Measurements from ENCODE around the gene VWA1.

Gene VWA1, protein sequence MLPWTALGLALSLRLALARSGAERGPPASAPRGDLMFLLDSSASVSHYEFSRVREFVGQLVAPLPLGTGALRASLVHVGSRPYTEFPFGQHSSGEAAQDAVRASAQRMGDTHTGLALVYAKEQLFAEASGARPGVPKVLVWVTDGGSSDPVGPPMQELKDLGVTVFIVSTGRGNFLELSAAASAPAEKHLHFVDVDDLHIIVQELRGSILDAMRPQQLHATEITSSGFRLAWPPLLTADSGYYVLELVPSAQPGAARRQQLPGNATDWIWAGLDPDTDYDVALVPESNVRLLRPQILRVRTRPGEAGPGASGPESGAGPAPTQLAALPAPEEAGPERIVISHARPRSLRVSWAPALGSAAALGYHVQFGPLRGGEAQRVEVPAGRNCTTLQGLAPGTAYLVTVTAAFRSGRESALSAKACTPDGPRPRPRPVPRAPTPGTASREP

DNA sequence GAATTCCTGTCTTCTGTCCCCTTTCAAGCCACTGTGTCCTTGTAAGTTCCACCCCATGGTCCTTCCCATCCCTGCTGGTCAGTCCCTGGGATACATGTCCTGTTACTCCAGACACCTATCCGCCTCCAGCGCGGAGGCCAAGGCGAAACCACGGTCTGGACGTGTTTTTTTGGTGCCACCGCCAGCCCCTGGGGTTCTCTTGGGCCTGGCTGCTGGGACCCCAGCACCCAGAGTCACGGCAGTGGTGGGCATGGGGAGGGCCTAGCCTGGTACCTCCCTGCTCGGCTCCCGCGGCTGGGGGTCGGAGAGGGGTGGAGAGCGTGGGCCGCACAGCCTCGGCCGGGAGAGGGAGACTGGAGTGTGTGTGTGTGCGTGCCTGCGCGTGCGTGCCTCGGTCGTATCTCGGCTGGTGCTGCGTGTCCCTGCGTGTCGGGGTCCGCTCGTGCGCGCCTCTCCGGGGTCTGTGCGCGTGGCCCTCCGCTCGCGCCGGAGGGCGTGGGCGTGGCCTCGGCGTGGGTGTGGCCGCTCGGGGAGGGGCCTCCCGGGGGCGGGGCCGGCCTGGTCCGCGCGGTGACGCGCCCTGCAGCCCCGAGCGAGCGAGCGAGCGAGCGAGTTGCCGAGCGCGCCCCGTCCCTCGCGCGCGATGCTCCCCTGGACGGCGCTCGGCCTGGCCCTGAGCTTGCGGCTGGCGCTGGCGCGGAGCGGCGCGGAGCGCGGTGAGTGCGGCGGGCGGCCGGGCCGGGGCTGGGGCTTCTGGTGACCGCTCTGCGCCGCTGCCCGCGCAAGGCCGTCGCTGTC lies at the start of gene VWA1:
VWA1 (plus strand) TSS at position 585 of the 798 bp plus-strand sequence; CDS start at position 644, 59 bp downstream.
- peak in 3 of 4 experiments; percentile 44 to 65 (median 56) for DNase-seq (ENCODE audit: low read depth in 4 of 4, low spot score in 1 of 4)

DNA sequence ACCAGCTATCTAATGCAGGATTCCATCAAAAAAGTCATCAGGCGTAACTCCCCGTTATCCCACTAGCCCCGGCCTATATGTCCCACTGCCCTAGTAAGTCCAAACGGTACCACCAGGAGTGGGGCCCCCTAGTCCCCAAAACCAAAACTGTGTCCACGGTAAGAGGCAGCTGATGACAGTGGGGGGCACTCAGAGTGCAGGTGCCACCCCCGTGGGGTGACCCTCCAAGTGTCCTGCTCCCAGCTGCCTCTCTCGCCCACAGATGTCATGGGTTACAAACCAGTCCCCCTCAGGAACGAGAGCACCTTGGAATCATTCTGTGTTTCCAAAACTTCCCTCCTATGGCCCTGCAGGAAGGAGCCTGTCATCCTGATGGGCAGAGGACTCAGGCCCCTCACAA lies 49.6 kb upstream of the VWA1 start:
- no peak for DNase-seq (ENCODE audit: low read depth in 4 of 4, low spot score in 1 of 4)

DNA sequence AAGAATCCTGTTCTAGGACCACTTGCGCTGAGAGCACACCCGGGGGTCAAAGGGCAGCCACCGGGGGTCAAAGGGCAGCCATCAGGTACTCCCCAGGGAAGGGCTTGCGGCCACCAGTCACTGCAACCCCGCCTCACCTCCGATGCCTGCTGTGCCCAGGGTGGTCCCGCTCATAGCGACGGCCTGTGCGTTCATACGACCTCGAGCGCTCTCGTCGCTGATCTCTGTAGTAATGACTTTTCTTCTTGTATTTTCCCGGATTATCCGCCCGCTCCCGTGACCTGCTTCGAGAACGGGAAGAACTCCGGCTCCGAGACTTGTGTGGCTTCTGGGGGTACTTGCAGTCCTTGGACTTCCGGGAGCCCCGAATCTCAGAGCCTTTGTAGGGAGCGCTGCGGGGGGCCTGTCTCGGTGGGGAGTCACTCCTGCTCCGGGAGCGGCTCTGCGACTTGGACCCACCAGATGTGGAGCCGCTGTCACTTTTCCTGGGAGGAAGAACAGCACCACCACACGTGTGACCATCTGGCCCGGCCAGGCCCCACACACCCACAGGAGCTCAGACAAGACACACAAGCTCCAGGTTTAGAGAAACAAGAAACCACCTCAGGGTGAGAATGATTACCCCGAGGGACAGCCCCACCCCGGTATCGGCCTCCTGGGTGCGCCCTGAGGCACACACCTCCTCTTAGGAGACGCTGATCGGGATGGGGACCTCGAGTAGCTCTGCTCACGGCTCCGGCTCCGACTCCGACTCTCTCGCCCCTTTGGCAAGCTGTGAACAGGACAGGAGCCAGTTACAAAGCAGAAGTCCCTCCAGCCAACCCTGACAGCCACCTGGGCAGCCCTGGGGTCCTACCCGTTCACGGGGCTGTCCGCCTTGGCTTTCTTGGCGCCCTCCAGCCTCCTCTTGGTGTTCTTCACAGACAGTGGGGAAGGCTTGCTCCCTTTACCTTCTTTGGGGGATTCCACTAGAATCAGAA lies 48.1 kb upstream of the VWA1 start:
- DNase-seq (ENCODE audit: low read depth in 4 of 4, low spot score in 1 of 4), result no peak

DNA sequence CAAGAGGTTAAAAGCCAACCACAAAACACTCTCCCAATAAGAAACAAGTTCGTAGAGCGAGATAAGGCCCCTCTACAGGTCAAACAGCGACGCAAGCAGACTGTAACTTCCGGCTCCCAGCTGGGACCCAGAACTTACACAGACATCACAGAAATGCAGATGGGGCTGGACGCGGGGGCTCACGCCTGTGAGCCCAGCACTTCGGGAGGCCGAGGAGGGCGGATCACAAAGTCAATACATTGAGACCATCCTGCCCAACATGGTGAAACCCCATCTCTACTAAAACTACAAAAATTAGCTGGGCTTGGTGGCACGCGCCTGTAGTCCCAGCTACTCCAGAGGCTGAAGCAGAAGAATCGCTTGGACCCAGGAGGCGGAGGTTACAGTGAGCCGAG lies 47.4 kb upstream of the VWA1 start:
- no peak for DNase-seq (ENCODE audit: low read depth in 4 of 4, low spot score in 1 of 4)

DNA sequence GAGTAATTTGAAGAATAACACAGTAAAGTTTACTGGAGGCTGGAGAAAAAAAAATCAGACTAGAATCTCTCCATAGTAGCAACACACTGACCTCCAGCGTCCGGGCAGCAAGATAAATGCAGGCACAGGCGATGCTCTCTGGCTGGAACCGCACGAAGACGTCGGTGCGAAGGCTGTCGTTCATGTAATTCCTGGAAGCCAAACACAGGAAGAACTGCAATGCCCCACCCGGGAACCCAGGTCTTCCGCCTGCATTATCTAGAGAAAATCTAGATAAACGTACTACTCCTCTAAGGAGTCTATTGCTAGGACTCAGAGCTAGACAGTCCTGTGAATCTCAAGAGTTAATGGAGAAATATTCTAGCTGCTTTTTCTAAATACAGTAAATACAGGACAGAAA lies 44.8 kb upstream of the VWA1 start:
- DNase-seq (ENCODE audit: low read depth in 4 of 4, low spot score in 1 of 4), result no peak

DNA sequence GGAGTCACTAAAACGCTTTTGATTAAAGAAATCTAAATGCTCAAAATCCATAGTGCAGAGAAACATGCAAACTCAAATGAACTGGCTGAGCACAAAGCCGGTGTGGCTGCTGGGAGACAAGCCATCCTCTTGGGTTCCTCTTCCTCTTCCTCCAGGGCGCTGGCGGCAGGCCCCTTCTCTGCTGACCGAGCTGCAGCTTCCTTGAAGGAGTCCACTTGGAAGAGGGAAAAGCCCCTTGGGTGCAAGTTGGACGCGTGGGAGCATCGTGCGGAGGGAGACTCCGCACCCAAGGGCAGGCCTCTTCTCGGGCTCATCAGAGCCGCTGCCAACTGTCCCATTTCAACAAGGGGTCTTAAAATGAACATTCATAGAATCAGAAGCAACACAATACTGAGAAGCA lies 44.3 kb upstream of the VWA1 start:
- no peak for DNase-seq (ENCODE audit: low read depth in 4 of 4, low spot score in 1 of 4)

DNA sequence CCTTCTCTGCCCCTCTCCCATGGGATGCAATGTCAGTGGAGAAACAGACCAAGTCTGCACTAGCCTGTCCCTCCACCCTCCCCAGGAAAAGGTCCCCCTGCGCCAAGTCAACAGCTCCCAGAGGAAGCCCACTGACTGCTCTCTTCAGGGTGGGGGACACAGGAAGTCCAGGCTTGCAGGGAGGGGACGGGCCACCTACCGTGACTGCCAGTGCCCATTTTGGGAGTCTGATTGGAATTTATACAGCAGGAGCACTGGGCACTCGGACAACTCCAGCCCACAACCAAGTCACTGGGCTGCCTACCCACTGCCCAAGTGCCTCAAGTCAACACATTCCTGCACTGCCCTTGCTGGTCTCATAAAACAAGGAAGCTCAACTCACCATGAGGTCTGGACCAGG lies 42.5 kb upstream of the VWA1 start:
- no peak for DNase-seq (ENCODE audit: low read depth in 4 of 4, low spot score in 1 of 4)

DNA sequence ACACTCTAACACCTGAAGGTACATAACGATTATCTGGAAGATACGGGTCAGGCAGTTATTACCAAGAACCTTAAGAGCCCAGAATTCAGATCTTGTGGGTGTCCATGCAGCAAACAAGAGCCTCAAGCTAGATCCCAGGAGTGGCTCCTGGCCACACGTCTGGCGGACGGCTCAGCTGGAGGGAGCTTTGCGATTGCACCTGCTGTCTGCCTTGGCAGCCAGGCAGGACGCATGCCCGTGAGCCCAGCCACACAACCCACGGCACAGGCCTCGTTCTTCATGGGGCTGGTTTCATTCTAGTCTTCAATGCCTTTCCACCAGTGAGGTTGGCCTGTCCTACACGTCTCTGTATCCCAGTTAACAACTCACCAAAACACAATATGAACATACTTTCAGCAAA lies 42.1 kb upstream of the VWA1 start:
- no peak for DNase-seq (ENCODE audit: low read depth in 4 of 4, low spot score in 1 of 4)

DNA sequence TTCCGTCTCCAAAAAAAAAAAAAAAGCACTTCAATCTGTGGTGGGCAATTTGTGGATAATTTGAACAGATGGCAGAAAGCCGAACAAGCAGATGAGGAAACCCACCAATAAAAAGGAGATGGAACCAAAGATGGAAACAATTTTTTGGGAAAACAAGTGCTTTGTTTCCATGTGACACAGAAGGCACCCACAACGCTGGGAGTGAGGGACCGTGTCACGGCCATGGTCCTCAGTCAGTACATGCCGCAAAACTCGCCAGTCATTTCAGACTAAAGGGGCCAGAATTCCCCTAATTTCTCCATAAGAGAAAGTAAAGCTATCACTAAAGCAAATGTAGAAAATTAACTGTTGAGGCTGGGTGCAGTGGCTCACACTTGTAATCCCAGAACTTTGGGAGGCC lies 41.4 kb upstream of the VWA1 start:
- DNase-seq (ENCODE audit: low read depth in 4 of 4, low spot score in 1 of 4), result no peak

DNA sequence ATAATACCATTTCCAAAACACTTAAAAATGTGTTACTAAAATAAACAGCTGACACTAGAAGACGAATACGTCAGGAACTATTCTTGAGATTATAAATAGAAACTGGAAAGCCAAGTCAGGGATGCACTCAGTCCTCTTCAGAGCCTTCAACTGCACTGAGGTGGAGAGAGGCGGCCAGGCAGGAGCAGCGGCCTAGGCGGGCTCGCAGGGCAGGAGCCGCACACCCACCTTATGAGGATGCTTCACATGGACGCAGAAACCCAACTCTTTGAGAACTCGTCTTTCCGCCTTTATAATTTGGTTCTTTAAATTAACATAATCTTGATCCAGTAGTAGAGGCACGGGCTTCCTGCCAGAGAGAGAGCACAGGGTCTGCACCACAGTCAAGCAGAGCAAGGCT lies 40.3 kb upstream of the VWA1 start:
- no peak for DNase-seq (ENCODE audit: low read depth in 4 of 4, low spot score in 1 of 4)

DNA sequence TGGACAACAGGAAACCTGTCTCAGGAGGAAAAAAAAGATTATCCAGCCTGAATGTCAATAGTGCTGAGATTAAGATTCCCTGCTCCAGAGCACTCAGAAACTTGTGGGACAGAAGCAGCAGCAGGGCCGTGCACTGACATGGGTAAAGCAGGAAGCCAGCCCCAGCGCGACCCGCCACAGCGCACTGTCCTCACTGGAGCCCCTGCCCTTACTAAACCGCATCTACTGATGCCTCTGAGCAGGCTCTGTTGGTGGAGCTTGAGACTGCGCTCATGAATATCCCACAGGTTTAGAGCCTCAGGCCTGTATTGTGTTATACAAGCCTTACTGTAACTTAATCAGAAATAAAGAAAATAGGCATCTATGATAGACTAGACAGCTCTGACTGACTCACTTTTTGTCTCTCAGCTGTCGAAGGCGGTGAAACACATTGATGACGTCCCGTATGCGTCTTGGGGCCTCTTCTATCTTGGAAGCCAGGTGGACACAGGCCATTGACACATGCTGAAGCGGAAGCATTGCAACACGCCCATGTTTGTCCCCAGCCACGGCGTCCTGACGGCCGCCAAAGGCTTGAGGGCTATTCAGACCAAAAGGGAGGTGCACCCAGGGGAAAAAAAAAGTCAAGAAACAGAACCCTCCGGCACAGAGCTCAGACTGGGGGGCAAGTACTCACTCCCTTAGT lies 37.5 kb upstream of the VWA1 start:
- DNase-seq (ENCODE audit: low read depth in 4 of 4, low spot score in 1 of 4), result no peak

DNA sequence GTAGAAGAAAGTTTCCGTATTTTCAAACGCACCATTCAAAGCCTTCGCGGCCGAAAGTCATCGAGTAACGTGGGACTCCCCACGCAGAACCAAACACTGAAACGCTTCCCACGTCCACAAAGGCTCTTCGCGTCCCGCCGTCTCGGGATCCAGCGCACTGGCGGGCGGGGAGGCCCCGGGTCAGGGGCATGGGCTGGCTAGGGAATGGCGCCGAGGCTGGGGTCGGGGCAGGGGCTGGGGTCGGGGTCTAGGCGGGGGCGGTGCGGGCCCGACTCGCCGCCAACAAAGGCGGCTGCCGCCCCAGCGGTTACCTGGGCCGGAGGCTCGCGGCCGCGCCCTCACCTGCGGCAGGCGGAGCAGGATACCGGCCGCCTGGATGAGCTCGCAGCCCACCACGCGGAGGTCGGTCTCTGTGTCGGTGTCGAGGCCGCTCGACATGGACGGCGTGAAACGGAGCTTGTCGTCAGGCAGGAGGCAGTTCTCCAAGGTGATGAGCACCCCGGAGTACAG lies 36.8 kb upstream of the VWA1 start:
- no peak for DNase-seq (ENCODE audit: low read depth in 4 of 4, low spot score in 1 of 4)

DNA sequence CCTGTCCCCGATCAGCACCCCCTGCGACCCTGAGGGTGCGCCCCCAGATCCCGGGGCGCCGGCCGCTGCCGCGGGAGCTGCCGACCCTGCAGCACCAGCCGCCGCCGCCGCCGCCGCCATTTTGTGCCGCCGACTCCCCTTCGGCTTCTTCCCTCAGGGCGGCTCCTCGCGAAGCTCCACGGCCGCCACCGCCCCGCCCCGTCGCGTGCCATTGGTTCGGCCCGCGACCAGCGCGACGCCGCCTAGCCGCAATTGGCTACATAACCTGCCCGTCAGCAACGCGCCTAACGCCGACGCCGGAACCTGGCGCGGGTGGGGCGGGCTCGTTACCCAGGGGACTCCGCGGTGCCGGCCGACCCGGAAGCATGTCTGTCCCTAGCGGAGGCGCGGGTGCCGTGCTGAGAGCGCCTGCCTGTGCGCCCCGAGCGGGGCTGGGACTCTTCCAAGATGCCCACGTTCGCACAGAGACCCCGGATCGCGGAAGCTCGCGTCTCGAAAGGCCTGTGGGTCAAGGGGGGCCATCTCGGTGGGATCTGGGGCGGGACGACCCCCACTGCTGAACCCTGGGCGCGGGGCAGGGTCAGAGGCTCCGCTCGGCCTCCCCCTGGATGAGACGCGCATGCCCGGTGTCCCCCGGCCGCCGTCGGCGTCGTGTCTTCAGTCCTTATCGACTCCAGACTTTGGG lies 36.2 kb upstream of the VWA1 start, which contains the start of gene CCNL2:
CCNL2 (minus strand) TSS at position 149 of the 685 bp plus-strand sequence; CDS start at position 120, 29 bp downstream.
- DNase-seq (ENCODE audit: low read depth in 4 of 4, low spot score in 1 of 4), result peak; percentile 97 to 99 (median 98)

DNA sequence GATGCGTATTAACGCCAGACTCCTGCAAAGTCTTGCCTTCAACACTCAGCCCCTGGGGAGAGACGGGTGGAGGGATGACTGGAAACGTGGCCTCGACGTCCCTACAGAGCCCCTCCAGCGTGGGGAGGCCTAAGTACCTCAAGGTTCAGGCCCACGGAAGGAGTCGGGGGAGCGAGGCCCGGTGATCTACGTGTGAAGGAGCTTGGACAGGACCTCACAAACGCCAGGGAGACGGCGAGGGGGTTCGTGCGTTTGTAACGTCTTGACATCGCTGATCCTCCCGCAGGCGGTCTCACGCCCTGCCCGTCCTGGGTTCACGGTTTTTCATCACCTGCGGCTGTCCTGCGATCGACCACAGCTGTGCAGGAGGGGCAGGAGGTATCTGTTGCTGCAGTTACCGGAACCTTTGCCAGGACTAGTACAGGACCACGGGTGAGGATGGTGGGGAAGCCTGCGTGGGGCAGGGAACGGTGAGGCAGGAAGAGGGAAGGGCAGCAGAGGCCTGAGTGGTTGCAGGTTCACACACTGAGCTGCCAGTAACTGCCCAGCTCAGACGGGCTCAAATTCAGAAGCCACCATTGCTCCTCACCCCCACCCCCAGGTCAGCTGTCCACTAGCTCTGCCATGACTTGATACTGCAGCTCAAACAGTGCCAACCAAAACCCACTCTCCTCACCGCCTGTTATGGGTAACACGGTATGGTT lies 35.5 kb upstream of the VWA1 start:
- peak in 1 of 4 experiments; percentile 25 for DNase-seq (ENCODE audit: low read depth in 4 of 4, low spot score in 1 of 4)

DNA sequence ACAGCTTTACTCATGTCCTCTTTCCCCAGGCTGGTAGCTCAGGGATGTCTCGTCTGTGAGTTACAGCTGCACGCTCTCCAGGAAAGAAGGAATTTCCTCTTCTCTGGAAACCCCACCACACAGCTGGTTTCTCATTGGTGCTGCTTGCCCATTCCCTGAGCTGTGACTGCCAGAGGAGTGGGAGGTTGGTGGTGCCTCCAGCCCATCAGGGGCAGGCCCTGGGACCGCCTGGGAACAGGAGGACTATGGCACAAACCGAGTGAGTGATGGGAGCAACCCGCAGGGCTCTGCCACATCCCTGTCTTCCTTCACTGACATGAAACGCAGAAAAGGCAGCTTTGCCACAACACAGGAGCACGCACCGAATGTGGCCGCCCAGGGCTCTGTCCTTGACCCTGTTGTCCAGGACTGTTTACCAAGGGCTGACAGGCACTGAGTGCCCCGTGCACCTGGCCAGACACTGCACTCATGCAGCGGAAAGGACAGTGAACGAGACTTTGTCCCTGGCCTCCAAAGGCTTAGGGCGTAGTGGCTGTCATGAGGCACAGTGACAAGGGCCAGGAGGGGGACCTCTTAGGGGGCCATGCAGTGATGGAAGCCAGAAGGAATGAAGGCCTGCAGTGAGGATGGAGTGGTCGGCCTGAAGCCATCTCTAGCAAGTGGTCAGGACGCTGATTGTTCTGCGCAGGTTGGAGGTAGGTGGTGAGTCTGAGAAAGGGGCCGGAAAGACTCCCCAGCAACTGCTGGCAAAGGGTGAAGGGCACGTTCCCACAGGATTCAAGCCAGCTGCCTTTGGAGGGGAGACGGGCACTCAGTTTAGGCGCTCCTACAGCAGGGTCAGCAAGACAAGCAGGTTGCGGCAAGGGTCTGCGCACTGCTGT lies 34.7 kb upstream of the VWA1 start:
- DNase-seq (ENCODE audit: low read depth in 4 of 4, low spot score in 1 of 4), result no peak

DNA sequence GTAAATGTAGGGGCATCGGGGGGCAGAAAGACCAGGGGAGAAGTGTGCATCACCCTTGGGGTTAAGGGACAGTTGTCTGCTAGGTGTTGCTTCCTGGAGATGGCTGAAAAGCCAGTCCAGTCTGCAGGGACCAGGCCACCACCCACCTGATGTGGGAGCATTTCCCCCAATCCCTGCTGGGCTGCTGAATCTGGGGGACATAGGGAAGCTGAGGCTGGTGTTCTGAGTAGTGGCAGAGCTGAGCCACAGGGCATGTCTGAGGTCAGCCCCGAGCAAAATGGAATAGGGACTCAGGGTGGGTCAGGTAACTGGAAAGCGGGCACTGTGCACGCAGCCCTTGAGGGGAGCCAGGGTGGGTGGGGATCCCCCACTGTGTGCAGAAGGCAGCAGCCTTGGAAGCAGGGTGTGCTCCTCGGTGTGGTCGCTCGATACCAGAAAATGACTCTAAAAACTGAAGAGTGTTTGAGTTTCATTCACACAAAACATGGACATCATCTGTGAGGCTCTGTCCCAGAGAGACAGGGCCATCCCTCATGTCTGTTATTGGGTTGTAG lies 34.0 kb upstream of the VWA1 start:
- DNase-seq (ENCODE audit: low read depth in 4 of 4, low spot score in 1 of 4), result no peak

DNA sequence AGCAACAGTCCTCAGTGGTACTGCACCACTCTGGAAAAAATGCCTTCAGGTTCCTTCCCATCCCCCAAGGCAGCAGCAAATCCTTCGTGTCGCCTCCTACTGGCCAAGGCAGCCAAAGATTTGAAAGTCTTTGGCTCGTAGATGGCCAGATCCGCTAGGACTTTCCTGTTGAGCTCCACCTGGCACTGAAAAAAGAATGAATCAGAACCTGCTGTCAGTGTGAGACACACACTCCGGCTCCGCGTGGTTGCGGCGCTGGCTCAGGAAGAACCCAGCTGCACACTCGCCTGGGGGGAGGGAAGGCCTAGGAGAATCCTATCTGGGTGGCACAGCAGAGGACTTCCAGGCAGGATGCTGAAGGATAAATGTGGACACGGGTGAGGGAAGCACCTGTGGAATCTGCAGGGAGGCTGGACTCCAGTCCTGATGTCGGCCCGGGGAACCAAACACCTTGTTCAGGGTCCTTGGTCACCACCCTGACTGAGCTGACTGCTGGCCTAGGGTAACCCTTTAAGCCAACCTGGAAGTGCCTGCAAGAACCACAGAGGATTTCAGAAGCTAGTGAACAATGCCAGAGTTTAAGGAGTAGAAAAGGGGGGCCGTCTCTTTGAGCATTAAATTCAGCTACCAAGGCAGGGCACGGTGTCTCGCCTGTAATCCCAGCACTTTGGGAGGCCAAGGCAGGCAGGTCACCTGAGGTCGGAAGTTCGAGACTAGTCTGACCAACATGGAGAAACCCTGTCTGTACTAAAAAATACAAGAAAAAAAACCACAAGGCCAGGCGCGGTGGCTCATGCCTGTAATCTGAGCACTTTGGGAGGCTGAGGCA lies 33.2 kb upstream of the VWA1 start:
- DNase-seq (ENCODE audit: low read depth in 4 of 4, low spot score in 1 of 4), result peak in 2 of 4 experiments; percentile 25 to 31

Measured in stimulated activated CD4-positive, alpha-beta T cell treated with anti-CD3 and anti-CD28 coated beads, Interleukin-1b, Interleukin-23, amount 100 ng/mL, for 24 hours (primary cell).